ENCODE results near the gene AMH. TPM values are rescaled to one million over a fixed set of nuclear protein-coding genes. Genes with fewer than 3 reads are reported as not detected.
A peak's percentile ranks its signal among the peaks of the same experiment; 100 is the strongest.

The AMH gene
- total RNA-seq, 1 experiment from 2014 or later: 5.0 TPM

- CTCF ChIA-PET: interaction anchor here (0.6 kb wide), 1 partner anchor 18 kb away, joined by 3 read pairs; no protein-coding TSS in a partner anchor
Observed at GRCh38 chr19:2247433-2248101, 1.6 kb upstream of the AMH start.

GRCh38 chr19:2248136-2249009 lies 750 bp upstream of the AMH start:
- Mint-ChIP-seq H3K27me3 (ENCODE audit: unreplicated experiment) (no peaks in the 10 kb centered on the region), H3K9me3 (ENCODE audit: low read depth, unreplicated experiment) (no peaks in the 10 kb centered on the region), H3K4me3 (ENCODE audit: low read depth, unreplicated experiment) (no peak overlapping the region), H3K27ac (ENCODE audit: unreplicated experiment) (no peak overlapping the region), H3K4me1 (ENCODE audit: low read depth, unreplicated experiment) (no peaks in the 10 kb centered on the region), H3K36me3 (ENCODE audit: insufficient read depth, unreplicated experiment) (peaks cover 26% of the 10 kb centered on the region)
- CTCF ChIA-PET: interaction anchor here (0.6 kb wide), 1 partner anchor 19 kb away, joined by 3 read pairs; no protein-coding TSS in a partner anchor
- TSS peak; percentile 61 for BruUV-seq (replicated peaks)
- TF ChIP-seq CTCF (IDR thresholded peaks at IDR 0.05; ENCODE audit: unreplicated experiment): no peak
- intact Hi-C loops (cut with micrococcal nuclease; ENCODE audit: unreplicated experiment): no loop called here
- no peak for DNase-seq

More at GRCh38 chr19:2247433-2248101, 1.6 kb upstream of the AMH start:
- TF ChIP-seq CTCF (IDR thresholded peaks at IDR 0.05; ENCODE audit: unreplicated experiment): no peak
- no peaks in the 10 kb centered on the region for H3K4me1 Mint-ChIP-seq (ENCODE audit: low read depth, unreplicated experiment)
- H3K9me3 Mint-ChIP-seq (ENCODE audit: low read depth, unreplicated experiment): no peaks in the 10 kb centered on the region
- no peaks in the 10 kb centered on the region for H3K27me3 Mint-ChIP-seq (ENCODE audit: unreplicated experiment)
- no TSS peak for BruUV-seq (replicated peaks)
- intact Hi-C loops (cut with micrococcal nuclease; ENCODE audit: unreplicated experiment): no loop called here
- H3K27ac Mint-ChIP-seq (ENCODE audit: unreplicated experiment): no peak overlapping the region
- no peak for DNase-seq
- H3K4me3 Mint-ChIP-seq (ENCODE audit: low read depth, unreplicated experiment): no peak overlapping the region
- H3K36me3 Mint-ChIP-seq (ENCODE audit: insufficient read depth, unreplicated experiment): peaks cover 28% of the 10 kb centered on the region

GRCh38 chr19:2249880-2250765 lies 1.0 kb downstream of the AMH start:
- intact Hi-C loops (cut with micrococcal nuclease; ENCODE audit: unreplicated experiment): no loop called here
- no peak overlapping the region for H3K4me3 Mint-ChIP-seq (ENCODE audit: low read depth, unreplicated experiment)
- DNase-seq: no peak
- CTCF ChIA-PET: interaction anchor here (1.1 kb wide), 1 partner anchor 12 kb away, joined by 3 read pairs; no protein-coding TSS in a partner anchor
- H3K27ac Mint-ChIP-seq (ENCODE audit: unreplicated experiment): no peak overlapping the region
- no peaks in the 10 kb centered on the region for H3K27me3 Mint-ChIP-seq (ENCODE audit: unreplicated experiment)
- no TSS peak for BruUV-seq (replicated peaks)
- H3K9me3 Mint-ChIP-seq (ENCODE audit: low read depth, unreplicated experiment): no peaks in the 10 kb centered on the region
- H3K36me3 Mint-ChIP-seq (ENCODE audit: insufficient read depth, unreplicated experiment): peaks cover 22% of the 10 kb centered on the region
- no peak for TF ChIP-seq CTCF (IDR thresholded peaks at IDR 0.05; ENCODE audit: unreplicated experiment)
- no peaks in the 10 kb centered on the region for H3K4me1 Mint-ChIP-seq (ENCODE audit: low read depth, unreplicated experiment)

GRCh38 chr19:2250766-2251105 lies 1.6 kb downstream of the AMH start:
- Mint-ChIP-seq H3K27ac (ENCODE audit: unreplicated experiment) (no peak overlapping the region), H3K36me3 (ENCODE audit: insufficient read depth, unreplicated experiment) (peaks cover 22% of the 10 kb centered on the region), H3K27me3 (ENCODE audit: unreplicated experiment) (no peaks in the 10 kb centered on the region), H3K9me3 (ENCODE audit: low read depth, unreplicated experiment) (no peaks in the 10 kb centered on the region), H3K4me3 (ENCODE audit: low read depth, unreplicated experiment) (no peak overlapping the region), H3K4me1 (ENCODE audit: low read depth, unreplicated experiment) (no peaks in the 10 kb centered on the region)
- CTCF ChIA-PET: interaction anchor here (1.1 kb wide), 1 partner anchor 11 kb away, joined by 3 read pairs; no protein-coding TSS in a partner anchor
- TF ChIP-seq CTCF (IDR thresholded peaks at IDR 0.05; ENCODE audit: unreplicated experiment): no peak
- no TSS peak for BruUV-seq (replicated peaks)
- intact Hi-C loops (cut with micrococcal nuclease; ENCODE audit: unreplicated experiment): no loop called here
- no peak for DNase-seq

All from Calu3 (cell line).